D341Med (cell line): ENCODE results near the gene CASK.

Experiments used
- DNase-seq: peaks from one replicate; pipeline ENCODE4 v3.0.0; 2012; ENCODE audit warnings: low spot score

Gene CASK

GRCh38 chrX:41923211-41923977, at the start of gene CASK:
Gene CASK, minus strand, starts transcription at chrX:41923554. Its CDS starts 566 bp downstream, at chrX:41922988.
- peak; percentile 93 for DNase-seq

GRCh38 chrX:41971346-41971745, 48.0 kb upstream of the CASK start:
- no peak for DNase-seq

GRCh38 chrX:41970419-41970818, 47.1 kb upstream of the CASK start:
- no peak for DNase-seq

GRCh38 chrX:41963348-41963747, 40.0 kb upstream of the CASK start:
- no peak for DNase-seq

GRCh38 chrX:41960142-41960541, 36.8 kb upstream of the CASK start:
- DNase-seq = peak; percentile 22

- no peak for DNase-seq
Observed at GRCh38 chrX:41958861-41959260, 35.5 kb upstream of the CASK start.

- no peak for DNase-seq
Observed at GRCh38 chrX:41956027-41956426, 32.7 kb upstream of the CASK start.

GRCh38 chrX:41952102-41952501, 28.7 kb upstream of the CASK start:
- DNase-seq = peak; percentile 28

GRCh38 chrX:41946989-41947612, 23.7 kb upstream of the CASK start:
- no peak for DNase-seq

- no peak for DNase-seq
Observed at GRCh38 chrX:41946235-41946634, 22.9 kb upstream of the CASK start.

GRCh38 chrX:41935832-41936231, 12.5 kb upstream of the CASK start:
- no peak for DNase-seq

GRCh38 chrX:41933546-41933945, 10.2 kb upstream of the CASK start:
- DNase-seq = no peak

- no peak for DNase-seq
Observed at GRCh38 chrX:41932885-41933284, 9.5 kb upstream of the CASK start.

GRCh38 chrX:41931591-41931990, 8.2 kb upstream of the CASK start:
- DNase-seq = no peak

GRCh38 chrX:41923978-41924683, 777 bp upstream of the CASK start:
- DNase-seq = peak; percentile 50

- peak; percentile 52 for DNase-seq
Observed at GRCh38 chrX:41922431-41923151, 763 bp downstream of the CASK start.

- peak; percentile 18 for DNase-seq
Observed at GRCh38 chrX:41921492-41922430, 1.6 kb downstream of the CASK start.

GRCh38 chrX:41919870-41920269, 3.5 kb downstream of the CASK start:
- DNase-seq = no peak

GRCh38 chrX:41917517-41917916, 5.8 kb downstream of the CASK start:
- no peak for DNase-seq

- no peak for DNase-seq
Observed at GRCh38 chrX:41913476-41913875, 9.9 kb downstream of the CASK start.

GRCh38 chrX:41912923-41913322, 10.4 kb downstream of the CASK start:
- no peak for DNase-seq
